ENCODE results near the gene C10orf90.

- TF ChIP-seq CTCF (conservative IDR thresholded peaks at IDR 0.05 in 1 of 2, IDR thresholded peaks at IDR 0.05 in 1 of 2; ENCODE audit: extremely low read depth in 1 of 2, insufficient read depth in 1 of 2, low read depth in 1 of 2, low read length in 2 of 2) (no peak), EZH2 (IDR thresholded peaks at IDR 0.05; ENCODE audit: borderline replicate concordance, low read length) (no peak)
These were observed 149.1 kb downstream of the C10orf90 start for GRCh38 chr10:126521399-126521798.
